OCI-LY1 (cell line): ENCODE results near the gene STX17.

ENCODE experiments used
- CTCF ChIP-seq: fragments of 200-600 bp; sonication (generic), shearing (Covaris generic); IDR thresholded peaks from 2 replicates; pipeline ENCODE4 v1.5.1; 2017; ENCODE audit warnings: mild to moderate bottlenecking, antibody characterized with exemption, low read length, moderate library complexity, mixed read lengths
- EZH2 ChIP-seq: fragments of 200-600 bp; sonication (generic), shearing (Covaris generic); IDR thresholded peaks from 2 replicates; pipeline ENCODE4 v1.8.0; 2017; ENCODE audit warnings: borderline replicate concordance, mixed run types, mild to moderate bottlenecking, antibody characterized with exemption, low read length, moderate library complexity, mixed read lengths

GRCh38 chr9:99868845-99869244 is 37.6 kb upstream of the STX17 start:
- TF ChIP-seq CTCF (no peak), EZH2 (no peak)
